Spleen (tissue), 3 donors: ENCODE data around the gene C14orf180.

Experiments
- POLR2A ChIP-seq, 3 donors: fragments of 450-650 bp; IDR thresholded peaks; one replicate each; pipeline ENCODE4 v1.5.1; 2017; ENCODE audit warnings: antibody characterized with exemption in 3 of 3, mild to moderate bottlenecking in 1 of 3
- POLR2AphosphoS5 ChIP-seq, 3 donors: sonication (generic); formaldehyde crosslinking; IDR thresholded peaks; one replicate each; pipeline ENCODE4 v1.5.1; 2017; ENCODE audit warnings: antibody characterized with exemption in 3 of 3

- TF ChIP-seq POLR2AphosphoS5 (IDR thresholded peaks at IDR 0.05) (no peak), POLR2A (IDR thresholded peaks at IDR 0.05) (no peak)
Observed at GRCh38 chr14:104572024-104572626, 7.4 kb upstream of the C14orf180 start.
